Measurements from ENCODE around the gene C6orf52.
"Not testable (repeated sequence)": the region's sequence is repeated elsewhere in the genome, so short reads cannot be mapped to it uniquely, and the experiment has no call there.

C6orf52 gene

GRCh38 chr6:10694302-10695085 is at the start of gene C6orf52, which contains the start of gene PAK1IP1:
Gene C6orf52 (minus strand): TSS chr6:10694616. CDS start chr6:10687550, 7,066 bp downstream.
Gene PAK1IP1 (plus strand): TSS chr6:10694972. CDS start chr6:10694986, 14 bp downstream.
- peak; percentile 92 for DNase-seq (ENCODE audit: low spot score)

GRCh38 chr6:10743515-10743914 is 49.1 kb upstream of the C6orf52 start:
- DNase-seq (ENCODE audit: low spot score): no peak

GRCh38 chr6:10742251-10742650 is 47.8 kb upstream of the C6orf52 start:
- DNase-seq (ENCODE audit: low spot score): no peak

GRCh38 chr6:10741643-10742042 is 47.2 kb upstream of the C6orf52 start:
- not testable (repeated sequence) for DNase-seq (ENCODE audit: low spot score)

GRCh38 chr6:10740061-10740460 is 45.6 kb upstream of the C6orf52 start:
- DNase-seq (ENCODE audit: low spot score): no peak

- DNase-seq (ENCODE audit: low spot score): no peak
Observed at GRCh38 chr6:10736731-10737130, 42.3 kb upstream of the C6orf52 start.

DNA sequence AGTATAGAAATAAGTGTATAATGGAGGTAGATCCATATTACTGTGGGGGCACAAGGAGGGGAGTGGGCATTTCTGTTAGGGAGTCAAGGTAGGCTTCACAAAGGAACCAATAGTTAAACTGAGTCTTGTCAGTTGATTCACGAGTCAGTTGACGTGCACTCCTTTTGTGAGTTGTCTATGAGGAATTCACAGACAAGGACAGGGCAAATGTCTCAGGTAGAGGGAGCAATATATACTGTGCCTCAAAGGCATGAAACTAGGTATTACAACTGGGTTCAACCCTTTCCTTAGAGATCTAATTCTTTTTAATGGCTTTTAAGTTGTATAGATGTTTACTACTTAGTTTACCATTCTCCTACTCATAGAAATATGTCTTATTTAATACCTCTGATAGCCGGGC is 39.4 kb upstream of the C6orf52 start:
- DNase-seq (ENCODE audit: low spot score): no peak

DNA sequence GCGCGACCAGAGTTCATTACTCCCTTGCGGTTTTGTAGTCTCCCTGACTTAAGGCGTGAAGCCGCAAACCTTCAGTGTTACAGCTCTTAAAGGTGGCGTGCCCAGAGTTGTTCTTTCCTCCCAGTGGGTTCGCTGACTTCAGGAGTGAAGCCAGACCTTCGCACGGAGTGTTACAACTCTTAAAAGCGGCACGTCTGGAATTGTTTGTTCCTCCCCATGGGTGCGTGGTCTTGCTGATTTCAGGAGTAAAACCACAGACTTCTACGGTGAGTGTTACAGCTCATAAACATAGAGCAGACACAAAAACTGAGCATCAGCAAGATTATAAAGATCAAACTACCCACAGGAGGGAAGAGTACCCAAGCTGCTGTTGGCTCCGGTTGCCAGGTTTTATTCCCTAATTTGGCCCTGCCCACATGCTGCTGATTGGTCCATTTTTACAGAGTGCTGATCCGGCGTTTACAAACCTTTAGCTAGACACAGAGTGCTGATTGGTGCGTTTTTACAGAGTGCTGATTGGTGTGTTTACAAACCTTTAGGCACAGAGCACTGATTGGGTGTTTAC is 38.8 kb upstream of the C6orf52 start:
- peak; percentile 43 for DNase-seq (ENCODE audit: low spot score)

DNA sequence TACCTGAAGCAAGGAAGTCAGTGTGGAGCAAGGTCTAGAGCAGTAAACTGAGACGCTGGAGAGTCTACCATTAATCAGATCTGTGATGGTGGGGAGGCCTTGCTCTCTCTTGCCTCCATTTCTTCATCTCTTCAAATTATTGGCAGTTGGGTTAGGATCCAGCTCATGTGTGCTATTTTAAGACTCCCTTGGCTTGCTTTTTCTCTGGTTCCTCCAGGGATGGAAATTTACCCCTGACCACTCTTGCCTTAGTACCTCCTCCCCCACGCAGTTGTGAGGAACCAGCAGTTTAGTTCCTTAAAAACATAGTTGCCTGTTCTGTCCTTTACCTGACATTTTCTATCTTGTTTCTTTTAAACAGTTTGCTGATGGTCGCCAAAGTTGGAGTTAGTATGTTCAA is 35.8 kb upstream of the C6orf52 start:
- no peak for DNase-seq (ENCODE audit: low spot score)

- no peak for DNase-seq (ENCODE audit: low spot score)
Observed at GRCh38 chr6:10725716-10726115, 31.3 kb upstream of the C6orf52 start.

DNA sequence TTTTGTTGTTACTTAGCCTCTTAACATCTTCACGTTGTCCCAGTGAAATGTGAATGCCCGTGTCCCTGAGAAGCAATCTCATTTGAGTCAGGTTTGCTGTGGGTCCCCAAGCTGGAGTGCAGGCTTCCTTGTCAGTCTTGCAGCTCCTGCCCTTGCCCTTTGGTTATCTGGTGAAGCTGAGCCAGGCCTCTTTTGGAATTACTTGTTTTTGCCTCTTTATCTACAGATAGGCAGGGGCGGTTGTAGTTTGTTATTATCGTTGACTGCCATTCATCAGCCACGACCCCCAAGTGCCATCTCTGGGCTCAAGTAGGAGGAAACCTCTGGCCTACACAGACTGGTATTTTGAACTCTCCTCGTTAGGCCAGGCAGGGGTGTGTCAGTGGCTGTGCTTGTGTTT is 30.6 kb upstream of the C6orf52 start:
- no peak for DNase-seq (ENCODE audit: low spot score)

- no peak for DNase-seq (ENCODE audit: low spot score)
Observed at GRCh38 chr6:10723567-10723881, 29.1 kb upstream of the C6orf52 start.

GRCh38 chr6:10722820-10723566 is 28.6 kb upstream of the C6orf52 start, which contains the start of gene TMEM14C:
Gene TMEM14C (plus strand): TSS chr6:10723070. CDS start chr6:10724614, 1,544 bp downstream.
- peak; percentile 79 for DNase-seq (ENCODE audit: low spot score)

- DNase-seq (ENCODE audit: low spot score): no peak
Observed at GRCh38 chr6:10722570-10722819, 28.1 kb upstream of the C6orf52 start.

DNA sequence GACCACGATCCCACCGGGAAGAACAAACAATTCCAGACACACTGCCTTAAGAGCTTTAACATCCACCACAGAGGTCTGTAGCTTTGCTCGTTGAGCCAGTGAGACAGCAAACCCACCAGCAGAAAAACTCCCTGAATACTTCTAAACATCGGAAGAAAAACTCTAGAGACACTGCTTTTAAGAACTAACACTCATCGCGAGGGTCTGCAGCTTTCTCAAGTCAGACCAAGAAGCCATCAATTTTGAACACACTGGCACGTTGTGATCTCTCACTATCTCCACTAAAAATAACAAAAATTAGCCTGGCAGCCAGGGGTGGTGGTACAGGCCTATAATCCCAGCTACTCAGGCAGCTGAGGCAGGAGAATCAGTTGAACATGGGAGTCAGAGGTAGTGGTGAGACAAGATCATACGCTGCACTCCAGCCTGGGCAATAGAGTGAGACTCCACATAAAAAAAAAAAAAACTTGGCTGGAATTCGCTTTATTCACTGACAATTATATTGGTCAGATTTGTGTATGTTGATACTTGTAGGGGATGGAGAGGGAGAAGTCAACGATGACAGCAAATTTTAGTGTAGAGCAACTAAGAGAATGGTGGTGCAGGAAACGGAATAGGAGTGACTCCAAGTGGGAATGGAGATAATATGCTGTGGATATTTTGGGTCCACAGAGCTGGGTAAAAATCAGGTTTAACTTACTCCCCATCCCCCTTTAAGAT is 27.6 kb upstream of the C6orf52 start:
- DNase-seq (ENCODE audit: low spot score): no peak

- peak; percentile 24 for DNase-seq (ENCODE audit: low spot score)
Observed at GRCh38 chr6:10720960-10721849, 26.8 kb upstream of the C6orf52 start.

DNA sequence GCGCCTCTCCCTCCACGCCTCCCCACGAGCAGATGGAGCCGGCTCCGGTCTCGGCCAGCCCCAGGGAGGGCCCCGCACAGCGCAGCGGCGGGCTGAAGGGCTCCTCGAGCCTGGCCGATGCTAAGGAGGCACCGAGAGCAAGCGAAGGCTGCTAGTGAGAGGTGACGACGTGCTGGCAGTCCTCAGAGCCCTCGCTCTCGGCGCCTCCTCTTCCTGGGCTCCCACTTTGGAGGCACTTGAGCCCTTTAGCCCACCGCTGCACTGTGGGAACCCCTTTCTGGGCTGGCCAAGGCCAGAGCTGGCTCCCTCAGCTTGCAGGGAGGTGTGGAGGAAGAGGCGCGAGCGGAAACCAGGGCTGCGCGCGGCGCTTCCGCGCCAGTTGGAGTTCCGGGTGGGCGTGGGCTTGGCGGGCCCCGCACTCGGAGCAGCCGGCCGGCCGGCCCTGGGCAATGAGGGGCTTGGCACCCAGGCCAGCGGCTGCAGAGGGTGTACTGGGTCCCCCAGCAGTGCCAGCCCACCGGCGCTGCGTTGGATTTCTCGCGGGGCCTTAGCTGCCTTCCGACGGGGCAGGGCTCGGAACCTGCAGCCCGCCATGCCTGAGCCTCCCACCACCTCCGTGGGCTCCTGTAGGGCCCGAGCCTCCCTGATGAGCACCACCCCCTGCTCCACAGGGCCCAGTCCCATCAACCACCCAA is 26.0 kb upstream of the C6orf52 start:
- DNase-seq (ENCODE audit: low spot score): peak; percentile 62

GRCh38 chr6:10719964-10720264 is 25.5 kb upstream of the C6orf52 start:
- DNase-seq (ENCODE audit: low spot score): no peak

GRCh38 chr6:10719296-10719963 is 25.0 kb upstream of the C6orf52 start:
- peak; percentile 48 for DNase-seq (ENCODE audit: low spot score)

- no peak for DNase-seq (ENCODE audit: low spot score)
Observed at GRCh38 chr6:10713962-10714361, 19.5 kb upstream of the C6orf52 start.

- DNase-seq (ENCODE audit: low spot score): no peak
Observed at GRCh38 chr6:10696655-10697054, 2.2 kb upstream of the C6orf52 start.

Measured in CD4-positive, alpha-beta T cell treated with Interleukin-2 at 100 ng/mL for 4 hours (primary cell).